PC-3 (cell line): ENCODE data around the gene CMTM4.
"Not testable (repeated sequence)": the region's sequence is repeated elsewhere in the genome, so short reads cannot be mapped to it uniquely, and the experiment has no call there.

ENCODE experiments used
- EZH2 ChIP-seq: fragments of 300-600 bp; sonication (generic); IDR thresholded peaks from one replicate; pipeline ENCODE4 v1.6.1; 2017; ENCODE audit warnings: antibody characterized with exemption, mild to moderate bottlenecking, low read length; ENCODE audit not compliant: unreplicated experiment
- EZH2phosphoT487 ChIP-seq: fragments of 300-600 bp; sonication (generic); IDR thresholded peaks from 2 replicates; pipeline ENCODE4 v1.6.1; 2018; ENCODE audit warnings: mild to moderate bottlenecking, antibody characterized with exemption, low read length, borderline replicate concordance
- TF ChIP-seq, protein P1 (sequence below): fragments of 300-600 bp; sonication (generic); conservative IDR thresholded peaks from 2 replicates; pipeline ENCODE4 v1.5.1; 2017; ENCODE audit warnings: antibody characterized with exemption, low read depth, mild to moderate bottlenecking, low read length

DNA sequence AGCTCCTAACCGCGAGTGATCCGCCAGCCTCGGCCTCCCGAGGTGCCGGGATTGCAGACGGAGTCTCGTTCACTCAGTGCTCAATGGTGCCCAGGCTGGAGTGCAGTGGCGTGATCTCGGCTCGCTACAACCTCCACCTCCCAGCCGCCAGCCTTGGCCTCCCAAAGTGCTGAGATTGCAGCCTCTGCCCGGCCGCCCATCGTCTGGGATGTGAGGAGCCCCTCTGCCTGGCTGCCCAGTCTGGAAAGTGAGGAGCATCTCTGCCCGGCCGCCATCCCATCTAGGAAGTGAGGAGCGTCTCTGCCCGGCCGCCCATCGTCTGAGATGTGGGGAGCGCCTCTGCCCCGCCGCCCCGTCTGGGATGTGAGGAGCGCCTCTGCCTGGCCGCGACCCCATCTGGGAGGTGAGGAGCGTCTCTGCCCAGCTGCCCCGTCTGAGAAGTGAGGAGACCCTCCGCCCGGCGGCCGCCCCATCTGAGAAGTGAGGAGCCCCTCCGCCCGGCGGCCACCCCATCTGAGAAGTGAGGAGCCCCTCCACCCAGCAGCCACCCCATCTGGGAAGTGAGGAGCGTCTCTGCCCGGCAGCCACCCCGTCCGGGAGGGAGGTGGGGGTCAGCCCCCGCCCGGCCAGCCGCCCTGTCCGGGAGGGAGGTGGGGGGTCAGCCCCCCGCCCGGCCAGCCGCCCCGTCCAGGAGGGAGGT lies 65.8 kb downstream of the CMTM4 start:
- TF ChIP-seq, protein P1, sequence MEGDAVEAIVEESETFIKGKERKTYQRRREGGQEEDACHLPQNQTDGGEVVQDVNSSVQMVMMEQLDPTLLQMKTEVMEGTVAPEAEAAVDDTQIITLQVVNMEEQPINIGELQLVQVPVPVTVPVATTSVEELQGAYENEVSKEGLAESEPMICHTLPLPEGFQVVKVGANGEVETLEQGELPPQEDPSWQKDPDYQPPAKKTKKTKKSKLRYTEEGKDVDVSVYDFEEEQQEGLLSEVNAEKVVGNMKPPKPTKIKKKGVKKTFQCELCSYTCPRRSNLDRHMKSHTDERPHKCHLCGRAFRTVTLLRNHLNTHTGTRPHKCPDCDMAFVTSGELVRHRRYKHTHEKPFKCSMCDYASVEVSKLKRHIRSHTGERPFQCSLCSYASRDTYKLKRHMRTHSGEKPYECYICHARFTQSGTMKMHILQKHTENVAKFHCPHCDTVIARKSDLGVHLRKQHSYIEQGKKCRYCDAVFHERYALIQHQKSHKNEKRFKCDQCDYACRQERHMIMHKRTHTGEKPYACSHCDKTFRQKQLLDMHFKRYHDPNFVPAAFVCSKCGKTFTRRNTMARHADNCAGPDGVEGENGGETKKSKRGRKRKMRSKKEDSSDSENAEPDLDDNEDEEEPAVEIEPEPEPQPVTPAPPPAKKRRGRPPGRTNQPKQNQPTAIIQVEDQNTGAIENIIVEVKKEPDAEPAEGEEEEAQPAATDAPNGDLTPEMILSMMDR, result not testable (repeated sequence)
- not testable (repeated sequence) for TF ChIP-seq EZH2, EZH2phosphoT487
